ENCODE data around the gene NCOA5.

The NCOA5 gene

GRCh38 chr20:46071573-46071972, 18.2 kb downstream of the NCOA5 start:
- TF ChIP-seq CTCF (IDR thresholded peaks at IDR 0.05) = no peak
- H3K27ac ChIP-seq = no peak overlapping the region

GRCh38 chr20:46070215-46070900, 19.4 kb downstream of the NCOA5 start:
- no peak overlapping the region for H3K27ac ChIP-seq
- no peak for DNase-seq (ENCODE audit: low spot score)
- no peak overlapping the region for H3K4me3 ChIP-seq
- TF ChIP-seq CTCF (IDR thresholded peaks at IDR 0.05) = no peak

More at GRCh38 chr20:46071573-46071972, 18.2 kb downstream of the NCOA5 start:
- H3K4me3 ChIP-seq = no peak overlapping the region
- no peak for DNase-seq (ENCODE audit: low spot score)

- Histone ChIP-seq H3K4me3 (no peak overlapping the region), H3K27ac (no peak overlapping the region)
- no peak for DNase-seq (ENCODE audit: low spot score)
- no peak for TF ChIP-seq CTCF (IDR thresholded peaks at IDR 0.05)
Observed at GRCh38 chr20:46065691-46066090, 24.1 kb downstream of the NCOA5 start.

GRCh38 chr20:46065006-46065405, 24.8 kb downstream of the NCOA5 start:
- no peak overlapping the region for H3K4me3 ChIP-seq
- DNase-seq (ENCODE audit: low spot score) = no peak
- no peak for TF ChIP-seq CTCF (IDR thresholded peaks at IDR 0.05)
- no peak overlapping the region for H3K27ac ChIP-seq

- H3K4me3 ChIP-seq = no peak overlapping the region
- no peak for TF ChIP-seq CTCF (IDR thresholded peaks at IDR 0.05)
- no peak overlapping the region for H3K27ac ChIP-seq
- no peak for DNase-seq (ENCODE audit: low spot score)
Observed at GRCh38 chr20:46063652-46064054, 26.1 kb downstream of the NCOA5 start.

GRCh38 chr20:46063151-46063550, 26.6 kb downstream of the NCOA5 start:
- TF ChIP-seq CTCF (IDR thresholded peaks at IDR 0.05) = no peak
- no peak overlapping the region for H3K27ac ChIP-seq
- no peak overlapping the region for H3K4me3 ChIP-seq
- no peak for DNase-seq (ENCODE audit: low spot score)

GRCh38 chr20:46062621-46063020, 27.1 kb downstream of the NCOA5 start:
- no peak for TF ChIP-seq CTCF (IDR thresholded peaks at IDR 0.05)
- no peak overlapping the region for H3K4me3 ChIP-seq
- no peak for DNase-seq (ENCODE audit: low spot score)
- H3K27ac ChIP-seq = no peak overlapping the region

All from coronary artery (tissue), 2 donors.